ENCODE data around the gene ITPR1.

ITPR1 gene

GRCh38 chr3:4613366-4613765, 120.2 kb downstream of the ITPR1 start:
- DNase-seq (ENCODE audit: low spot score): no peak
- TF ChIP-seq CTCF (IDR thresholded peaks at IDR 0.05): no peak
- no peak overlapping the region for H3K27ac ChIP-seq
- no peak overlapping the region for H3K4me3 ChIP-seq

GRCh38 chr3:4614070-4614469, 120.9 kb downstream of the ITPR1 start:
- no peak overlapping the region for H3K27ac ChIP-seq
- H3K4me3 ChIP-seq: no peak overlapping the region
- TF ChIP-seq CTCF (IDR thresholded peaks at IDR 0.05): no peak
- DNase-seq (ENCODE audit: low spot score): no peak

- no peak for DNase-seq (ENCODE audit: low spot score)
- H3K27ac ChIP-seq: no peak overlapping the region
- TF ChIP-seq CTCF (IDR thresholded peaks at IDR 0.05): no peak
- H3K4me3 ChIP-seq: no peak overlapping the region
Observed at GRCh38 chr3:4614927-4615326, 121.8 kb downstream of the ITPR1 start.

GRCh38 chr3:4615750-4616149, 122.6 kb downstream of the ITPR1 start:
- no peak for DNase-seq (ENCODE audit: low spot score)
- H3K27ac ChIP-seq: no peak overlapping the region
- no peak overlapping the region for H3K4me3 ChIP-seq
- TF ChIP-seq CTCF (IDR thresholded peaks at IDR 0.05): no peak

GRCh38 chr3:4623421-4623999, 130.4 kb downstream of the ITPR1 start:
- DNase-seq (ENCODE audit: low spot score): no peak
- no peak for TF ChIP-seq CTCF (IDR thresholded peaks at IDR 0.05)
- H3K4me3 ChIP-seq: no peak overlapping the region
- H3K27ac ChIP-seq: no peak overlapping the region

- H3K27ac ChIP-seq: no peak overlapping the region
- DNase-seq (ENCODE audit: low spot score): no peak
- no peak for TF ChIP-seq CTCF (IDR thresholded peaks at IDR 0.05)
- H3K4me3 ChIP-seq: no peak overlapping the region
Observed at GRCh38 chr3:4627651-4628375, 134.7 kb downstream of the ITPR1 start.
